Measurements from ENCODE around the gene CEP162.
A peak's percentile ranks its signal among the peaks of the same experiment; 100 is the strongest.
"Not testable (repeated sequence)": the region's sequence is repeated elsewhere in the genome, so short reads cannot be mapped to it uniquely, and the experiment has no call there.

CEP162 gene

DNA sequence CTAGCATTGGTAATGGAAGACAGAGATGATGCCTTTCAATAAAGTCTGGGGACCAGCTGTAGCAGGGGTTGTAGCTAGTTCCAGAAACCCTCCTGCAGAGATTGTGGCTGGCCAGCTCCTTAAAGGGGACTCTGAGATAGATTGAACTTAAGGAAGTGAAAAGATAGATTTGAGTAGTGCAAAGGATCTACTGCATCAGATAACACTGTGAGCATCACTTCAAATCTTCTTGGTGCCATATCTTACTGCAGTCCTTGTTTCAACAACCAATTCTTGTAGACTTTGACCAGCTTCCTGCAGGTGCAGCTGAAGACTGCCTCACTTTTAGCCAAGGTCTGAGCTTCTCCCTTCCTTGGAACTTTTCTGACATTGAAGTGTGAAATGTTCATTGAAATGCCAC, 14.8 kb upstream of the CEP162 start:
- no peak for DNase-seq (ENCODE audit: low read depth)

DNA sequence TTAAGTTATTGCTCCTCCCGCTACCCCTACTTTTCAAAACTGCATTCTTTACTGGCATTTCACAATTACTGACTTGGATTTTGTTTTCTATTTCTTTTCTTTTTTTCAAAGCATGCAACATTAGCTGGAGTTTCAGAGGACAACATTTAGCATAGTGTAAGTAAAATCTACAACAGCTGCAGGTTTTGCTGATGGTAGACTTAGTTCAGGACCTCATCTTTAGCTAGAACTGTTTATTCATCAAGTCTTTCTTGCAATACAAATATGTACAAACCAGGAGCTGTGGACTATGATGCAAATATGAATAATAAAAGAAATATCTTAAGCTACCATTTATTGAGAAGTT, 728 bp upstream of the CEP162 start:
- DNase-seq (ENCODE audit: low read depth) = no peak

DNA sequence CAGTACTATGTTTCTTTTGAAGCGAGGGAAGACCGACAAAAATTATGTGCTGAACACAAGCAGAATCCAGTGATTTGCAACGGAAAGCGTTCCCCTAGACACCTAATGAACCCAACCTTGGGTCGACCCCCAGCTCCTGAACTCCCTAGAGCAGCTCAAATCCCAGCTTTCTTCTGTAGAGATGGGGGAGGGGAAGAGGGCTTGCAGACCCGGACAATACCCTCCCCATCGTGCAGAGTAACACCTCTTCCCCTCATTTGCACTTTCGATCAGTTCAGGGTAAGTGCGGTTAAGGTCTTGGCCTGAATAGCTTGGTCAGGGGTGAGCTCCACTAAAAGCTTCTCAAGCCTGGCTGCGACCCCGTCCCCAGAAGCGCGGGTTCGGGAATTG, 404 bp downstream of the CEP162 start:
- no peak for DNase-seq (ENCODE audit: low read depth)

DNA sequence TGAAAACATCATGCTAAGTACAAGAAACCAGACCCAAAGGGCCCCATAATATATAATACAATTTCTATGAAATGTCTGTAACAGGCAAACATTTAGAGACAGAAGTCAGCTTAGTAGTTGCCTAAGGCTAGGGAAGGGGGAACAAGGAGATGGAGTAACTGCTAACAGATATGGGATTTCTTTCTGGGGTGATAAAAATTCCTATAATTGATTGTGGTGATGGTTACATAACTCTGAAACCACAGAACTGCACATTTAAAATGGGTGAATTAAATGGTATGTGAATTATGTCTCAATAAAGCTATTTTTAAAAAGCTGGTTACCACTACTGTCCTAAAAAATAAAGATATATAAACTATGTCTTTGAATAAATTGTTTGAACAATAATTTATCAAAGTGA, 3.2 kb downstream of the CEP162 start:
- DNase-seq (ENCODE audit: low read depth) = no peak

DNA sequence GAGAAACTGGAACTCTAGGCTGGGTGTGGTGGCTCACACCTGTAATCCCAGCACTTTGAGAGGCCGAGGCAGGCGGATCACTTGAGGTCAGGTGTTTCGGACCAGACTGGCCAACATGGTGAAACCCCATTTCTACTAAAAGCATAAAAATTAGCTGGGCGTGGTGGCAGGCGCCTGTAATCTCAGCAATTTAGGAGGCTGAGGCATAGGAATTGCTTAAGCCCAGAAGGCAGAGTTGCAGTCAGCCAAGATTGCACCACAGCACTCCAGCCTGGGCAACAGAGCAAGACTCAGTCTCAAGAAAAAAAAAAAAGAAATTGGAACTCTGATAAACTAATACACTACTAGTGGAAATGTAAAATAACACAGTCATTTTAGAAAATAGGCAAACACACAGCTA, 3.8 kb downstream of the CEP162 start:
- DNase-seq (ENCODE audit: low read depth) = not testable (repeated sequence)

DNA sequence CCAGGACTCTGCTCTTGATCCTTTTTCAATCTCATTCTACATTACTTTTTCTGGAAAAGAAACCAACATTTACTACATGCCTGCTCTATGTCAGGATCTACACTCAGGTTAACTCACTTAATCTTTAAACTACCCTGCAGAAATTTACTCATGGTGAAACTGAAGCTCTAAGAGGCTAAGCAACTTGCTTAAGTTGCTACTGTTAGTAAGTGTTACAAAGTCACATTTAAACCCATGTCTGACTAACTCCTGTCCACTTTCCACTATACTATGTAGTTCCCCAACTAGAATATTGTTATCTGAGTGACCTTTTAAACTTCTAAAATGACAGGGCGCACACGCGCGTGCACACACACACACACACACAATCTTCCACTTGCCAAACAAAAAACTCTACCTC, 5.0 kb downstream of the CEP162 start:
- DNase-seq (ENCODE audit: low read depth) = no peak

DNA sequence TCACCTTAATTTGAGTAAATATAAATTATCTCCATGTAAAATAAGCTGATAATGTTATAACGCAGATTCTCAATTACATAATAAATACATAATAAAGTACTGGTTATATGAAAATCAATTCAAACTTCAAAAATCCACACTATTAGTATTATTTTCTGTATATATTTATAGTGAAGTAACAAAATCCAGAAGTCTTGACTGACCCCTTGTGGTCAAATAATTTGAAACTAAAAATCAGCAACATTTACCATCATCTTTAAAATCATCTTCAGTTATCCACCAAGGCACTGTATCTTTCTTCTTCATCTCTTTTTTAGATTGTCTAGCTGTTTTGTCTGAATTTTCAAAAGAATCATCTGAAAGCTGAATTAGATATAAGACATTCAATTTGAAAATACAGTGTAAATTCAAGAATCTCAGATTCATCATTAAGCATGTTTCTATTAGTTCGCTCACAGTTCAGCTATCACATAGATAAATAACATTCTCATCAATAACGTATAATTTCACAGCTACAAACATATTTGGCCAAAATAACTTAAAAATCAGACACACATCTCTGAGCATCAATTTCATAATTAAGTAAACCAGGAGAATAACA, 6.5 kb downstream of the CEP162 start:
- DNase-seq (ENCODE audit: low read depth) = peak; percentile 21

DNA sequence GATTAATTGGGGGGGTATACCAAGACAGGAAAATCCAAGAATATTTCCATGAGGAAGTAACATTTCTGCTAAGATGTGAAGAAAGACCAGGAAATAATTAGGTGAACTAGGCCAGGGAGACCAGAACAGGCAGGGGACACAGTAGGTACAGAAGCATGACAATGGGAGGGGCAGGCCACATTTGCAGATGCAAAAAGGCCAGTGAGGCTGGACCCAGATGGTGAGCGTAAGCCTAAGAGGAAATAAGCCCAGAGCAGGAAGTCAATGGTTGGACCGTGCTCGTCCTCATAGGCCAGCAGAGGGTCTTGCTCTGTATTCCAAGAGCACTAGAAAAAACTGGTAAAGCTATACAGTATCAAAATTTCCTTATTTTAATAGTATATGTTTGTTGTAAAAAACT, 9.4 kb downstream of the CEP162 start:
- no peak for DNase-seq (ENCODE audit: low read depth)

DNA sequence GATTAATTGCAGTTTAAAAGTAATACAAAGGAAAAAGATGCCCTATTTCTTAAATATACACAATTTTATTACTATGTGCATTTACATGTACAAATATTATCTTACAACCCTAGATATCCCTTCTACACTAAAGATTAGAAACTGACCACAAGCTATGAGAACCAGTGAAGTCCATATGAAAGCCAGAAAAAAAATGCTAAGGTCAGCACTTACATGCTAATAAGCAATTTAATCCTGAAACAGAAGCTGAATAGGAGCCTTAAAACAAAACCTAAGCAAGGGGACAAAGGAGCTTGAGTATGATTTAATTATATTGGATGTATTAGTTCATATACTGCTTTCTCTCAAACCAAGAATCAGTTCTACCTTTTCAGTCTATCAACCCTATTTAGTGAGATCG, 14.2 kb downstream of the CEP162 start:
- DNase-seq (ENCODE audit: low read depth) = no peak

DNA sequence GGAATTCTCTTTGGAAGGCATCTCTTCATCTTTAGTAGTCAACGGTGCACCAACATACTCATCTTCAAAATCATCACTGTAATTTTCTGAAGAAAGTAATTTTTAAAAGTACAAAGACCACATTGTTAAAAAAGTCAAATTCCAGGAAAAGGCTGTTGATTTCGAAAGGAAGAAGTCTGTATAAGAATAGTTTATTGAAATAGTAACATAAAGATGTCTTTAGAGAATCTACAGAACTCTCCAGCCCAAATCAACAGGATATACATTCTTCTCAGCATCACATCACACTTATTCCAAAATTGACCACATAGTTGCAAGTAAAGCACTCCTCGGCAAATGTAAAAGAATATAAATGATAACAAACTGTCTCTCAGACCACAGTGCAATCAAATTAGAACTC, 23.4 kb downstream of the CEP162 start:
- no peak for DNase-seq (ENCODE audit: low read depth)

DNA sequence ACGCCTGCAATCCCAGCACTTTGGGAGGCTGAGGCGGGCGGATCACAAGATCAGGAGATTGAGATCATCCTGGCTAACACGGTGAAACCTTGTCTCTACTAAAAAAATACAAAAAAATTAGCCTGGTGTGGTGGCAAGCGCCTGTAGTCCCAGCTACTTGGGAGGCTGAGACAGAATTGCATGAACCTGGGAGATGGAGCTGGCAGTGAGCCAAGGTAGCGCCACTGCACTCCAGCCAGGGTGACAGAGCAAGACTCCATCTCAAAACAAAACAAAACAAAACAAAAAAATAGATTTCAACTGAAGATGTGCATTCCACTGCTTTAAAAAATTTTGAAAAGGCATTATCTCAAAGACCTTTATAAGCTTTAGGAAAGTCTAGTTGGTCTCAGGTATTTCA, 27.5 kb downstream of the CEP162 start:
- DNase-seq (ENCODE audit: low read depth) = not testable (repeated sequence)

DNA sequence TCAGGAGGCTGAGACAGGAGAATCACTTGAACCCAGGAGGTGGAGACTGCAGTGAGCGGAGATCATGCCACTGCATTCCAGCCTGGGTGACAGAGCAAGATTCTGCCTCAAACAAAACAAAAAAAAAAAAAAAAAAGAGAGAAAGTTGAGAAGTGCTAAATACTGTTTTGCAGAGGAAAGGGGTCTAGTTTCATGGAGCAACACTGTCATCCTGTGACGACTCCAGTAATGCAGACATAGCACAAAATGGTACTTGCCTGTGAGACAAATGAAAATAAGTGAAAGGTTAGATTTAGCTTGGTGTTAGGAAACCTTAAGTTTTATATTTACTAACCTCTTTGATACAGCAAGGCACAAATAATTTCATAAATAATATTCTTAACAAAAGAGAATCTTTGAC, 29.7 kb downstream of the CEP162 start:
- no peak for DNase-seq (ENCODE audit: low read depth)

DNA sequence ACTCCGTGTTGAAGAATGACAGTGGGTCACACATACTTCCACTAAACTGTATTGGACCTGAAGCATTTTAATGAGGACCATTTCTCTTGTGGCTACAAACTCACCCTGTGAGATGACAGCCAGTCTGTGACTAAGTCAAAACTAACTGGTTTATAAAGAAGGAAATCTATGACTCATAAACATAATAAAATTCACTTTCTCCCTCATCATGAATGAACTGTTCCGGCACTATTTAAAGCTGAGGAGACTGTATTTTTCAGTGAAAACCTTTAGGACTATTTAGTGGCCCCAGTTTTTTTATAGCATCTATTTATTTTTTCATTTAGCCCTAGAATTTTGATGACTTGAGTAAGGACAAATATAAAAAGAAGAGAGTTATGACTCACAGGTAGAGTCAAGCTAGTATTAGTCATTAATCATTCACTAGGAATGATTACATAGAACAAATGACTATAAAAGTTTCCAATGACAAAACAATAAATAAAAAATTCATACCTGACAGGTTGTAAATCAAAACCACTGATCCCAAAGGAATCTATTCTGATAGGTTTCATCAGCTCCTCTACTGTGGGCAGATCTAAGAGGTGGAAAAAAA, 34.2 kb downstream of the CEP162 start:
- peak; percentile 65 for DNase-seq (ENCODE audit: low read depth)

DNA sequence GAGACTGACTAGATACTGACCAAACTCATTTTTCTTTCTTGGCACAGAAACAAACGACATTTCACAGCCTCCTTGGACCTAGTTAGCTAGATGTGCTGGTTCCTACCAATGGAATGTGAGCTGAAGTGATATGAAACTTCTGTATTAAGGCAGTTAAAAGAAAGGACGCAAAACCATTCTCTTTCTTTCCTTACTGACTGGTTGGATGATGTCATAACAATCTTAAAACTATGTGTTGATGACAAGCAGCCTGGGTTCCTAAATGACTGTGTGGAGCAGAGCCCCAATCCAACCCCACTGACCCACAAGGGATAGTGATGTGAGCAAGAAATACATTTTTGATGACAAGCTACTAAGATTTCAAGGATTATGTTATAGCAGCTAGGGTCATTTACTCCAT, 35.6 kb downstream of the CEP162 start:
- no peak for DNase-seq (ENCODE audit: low read depth)

DNA sequence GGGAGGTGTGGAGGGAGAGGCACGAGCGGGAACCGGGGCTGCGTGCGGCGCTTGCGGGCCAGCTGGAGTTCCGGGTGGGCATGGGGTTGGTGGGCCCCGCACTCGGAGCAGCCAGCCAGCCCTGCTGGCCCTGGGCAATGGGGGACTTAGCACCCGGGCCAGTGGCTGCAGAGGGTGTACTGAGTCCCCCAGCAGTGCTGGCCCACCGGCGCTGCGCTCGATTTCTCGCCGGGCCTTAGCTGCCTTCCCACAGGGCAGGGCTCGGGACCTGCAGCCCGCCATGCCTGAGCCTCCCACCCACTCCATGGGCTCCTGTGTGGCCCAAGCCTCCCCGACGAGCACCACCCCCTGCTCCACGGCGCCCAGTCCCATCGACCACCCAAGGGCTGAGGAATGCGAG, 38.1 kb downstream of the CEP162 start:
- DNase-seq (ENCODE audit: low read depth) = not testable (repeated sequence)

DNA sequence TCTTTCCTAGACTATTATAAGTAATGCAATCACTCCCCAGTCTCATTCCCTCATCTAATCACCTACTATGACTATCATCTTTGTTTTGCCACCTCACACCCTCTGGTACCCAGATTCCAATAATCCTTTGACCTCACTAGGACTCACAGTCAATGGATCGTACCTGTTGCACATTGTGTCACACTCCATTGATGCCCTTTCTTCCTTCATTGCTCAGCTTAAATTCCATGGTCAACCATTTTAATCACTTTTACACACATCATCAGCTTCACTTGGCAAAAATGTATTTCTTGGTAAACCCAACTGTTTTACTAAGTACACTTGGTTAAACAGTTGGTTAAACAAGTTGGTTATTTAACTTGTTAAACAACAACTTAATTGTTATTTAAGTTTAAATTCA, 44.0 kb downstream of the CEP162 start:
- no peak for DNase-seq (ENCODE audit: low read depth)

DNA sequence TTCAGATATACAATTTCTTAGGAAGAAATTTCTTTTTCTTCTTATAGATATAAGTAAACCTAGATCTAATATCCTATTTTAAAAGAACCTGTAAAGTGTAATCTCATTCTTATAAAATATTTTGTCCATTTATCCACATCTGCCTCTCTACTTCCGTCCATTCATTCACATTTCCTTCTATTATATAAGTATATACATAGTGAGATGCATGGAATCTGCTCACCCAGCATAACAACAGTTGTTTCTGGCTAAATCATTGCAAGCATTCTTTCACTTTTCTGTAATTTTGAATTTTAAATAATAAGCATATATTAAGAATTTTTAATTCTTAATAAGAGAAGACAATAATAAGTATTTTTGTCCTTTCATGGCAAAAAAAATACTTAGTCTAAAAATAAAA, 45.4 kb downstream of the CEP162 start:
- DNase-seq (ENCODE audit: low read depth) = no peak

DNA sequence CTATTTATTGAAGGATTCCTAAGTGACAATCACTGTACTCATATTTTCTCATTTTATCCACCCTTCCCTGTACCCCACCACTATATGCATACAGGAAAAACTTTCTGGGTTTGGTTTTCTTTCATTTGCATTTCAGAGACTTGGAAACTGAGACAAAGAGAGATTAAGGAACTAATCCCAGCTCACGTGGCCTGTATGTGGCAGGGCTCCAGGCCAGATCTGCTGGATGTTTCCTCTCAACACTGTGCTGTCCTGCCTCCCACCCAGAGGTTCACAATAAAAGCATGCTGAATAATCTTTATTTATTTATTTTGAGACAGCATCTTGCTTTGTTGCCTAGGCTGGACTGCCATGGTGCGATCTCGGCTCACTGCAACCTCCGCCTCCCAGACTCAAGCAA, 50.2 kb downstream of the CEP162 start:
- DNase-seq (ENCODE audit: low read depth) = no peak

DNA sequence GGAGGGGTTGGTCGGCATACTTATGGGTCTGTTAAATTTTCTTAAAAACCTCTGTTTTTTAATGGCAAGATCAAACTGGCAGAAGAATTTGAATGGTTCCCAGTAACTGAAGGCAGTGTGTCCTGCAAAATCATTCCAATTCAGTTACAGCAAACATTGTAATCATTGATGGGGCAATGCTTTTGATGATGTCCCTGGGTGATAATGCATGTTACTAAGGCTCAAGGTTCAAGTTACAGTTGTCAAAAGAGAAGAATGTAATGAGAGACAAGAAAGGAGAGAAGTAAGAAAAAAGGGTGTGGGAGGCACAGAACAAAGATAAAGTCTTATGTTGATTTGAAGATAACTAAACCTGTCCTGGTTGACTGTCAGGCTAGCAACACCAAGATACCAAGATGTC, 54.9 kb downstream of the CEP162 start:
- DNase-seq (ENCODE audit: low read depth) = no peak

DNA sequence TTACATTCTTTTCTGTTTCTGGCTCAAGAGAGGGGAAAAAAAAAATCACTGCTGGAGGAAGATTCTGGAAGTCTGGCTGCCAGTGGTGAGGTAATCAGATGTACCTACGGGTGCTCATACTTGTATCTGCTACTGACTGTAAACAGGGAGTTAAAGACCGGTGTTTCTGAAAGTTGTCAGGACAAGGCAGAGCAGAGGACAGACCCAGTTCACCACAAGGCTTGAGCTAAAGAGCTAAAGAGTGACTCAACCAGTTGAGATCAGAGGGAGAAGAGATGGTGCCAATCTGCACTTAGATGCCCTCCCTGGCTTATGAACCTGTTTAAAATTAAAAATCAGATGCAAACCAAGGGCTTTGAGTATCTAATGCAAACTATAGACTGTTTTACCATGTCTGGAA, 55.4 kb downstream of the CEP162 start:
- no peak for DNase-seq (ENCODE audit: low read depth)

DNA sequence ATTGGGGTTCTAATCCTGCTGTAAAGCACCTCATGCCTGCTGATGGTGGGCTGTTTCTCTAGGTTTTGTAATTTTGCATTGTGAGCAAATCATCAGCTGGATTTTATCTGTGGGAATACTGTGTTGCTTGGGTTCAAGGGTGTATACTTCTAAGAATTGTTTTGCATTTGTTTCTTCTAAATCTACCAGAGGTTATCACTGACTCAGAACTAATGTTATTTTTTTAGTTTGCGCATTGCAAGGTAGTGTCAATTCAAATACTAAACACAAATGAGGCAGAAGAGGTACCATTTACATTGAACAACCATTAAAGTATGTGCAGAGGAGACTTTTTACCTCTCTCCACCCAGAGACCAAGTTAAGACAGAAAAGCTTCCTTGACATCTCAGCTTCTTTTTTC, 60.0 kb downstream of the CEP162 start:
- no peak for DNase-seq (ENCODE audit: low read depth)

DNA sequence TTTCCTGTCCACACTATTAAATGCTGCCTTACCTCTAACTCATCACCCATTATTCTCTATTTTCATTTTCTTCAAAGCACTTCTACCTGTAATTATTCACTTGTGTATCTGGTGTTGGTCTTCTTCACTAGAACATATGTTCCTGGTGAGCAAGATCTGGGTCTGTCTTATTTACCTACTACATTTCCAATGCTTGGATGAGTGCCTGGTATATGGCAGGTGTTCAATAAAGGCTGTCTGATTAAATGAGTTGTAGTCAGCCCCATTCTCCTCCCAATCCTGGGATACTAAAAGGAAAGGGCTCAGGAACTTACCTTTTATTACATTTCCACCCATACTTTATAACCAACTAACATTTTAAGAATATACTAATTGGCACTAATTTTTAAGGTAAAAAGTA, 61.0 kb downstream of the CEP162 start:
- no peak for DNase-seq (ENCODE audit: low read depth)

DNA sequence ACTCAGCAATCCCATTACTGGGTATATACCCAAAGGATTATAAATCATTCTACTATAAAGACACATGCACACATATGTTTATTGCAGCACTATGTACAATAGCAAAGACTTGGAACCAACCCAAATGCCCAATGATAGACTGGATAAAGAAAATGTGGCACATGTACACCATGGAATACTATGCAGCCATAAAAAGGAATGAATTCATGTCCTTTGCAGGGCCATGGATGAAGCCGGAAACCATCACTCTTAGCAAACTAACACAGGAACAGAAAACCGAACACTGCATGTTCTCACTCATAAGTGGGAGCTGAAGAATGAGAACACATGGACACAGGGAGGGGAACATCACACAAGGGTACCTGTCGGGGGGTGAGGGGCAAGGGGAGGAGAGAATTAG, 63.1 kb downstream of the CEP162 start:
- DNase-seq (ENCODE audit: low read depth) = not testable (repeated sequence)

DNA sequence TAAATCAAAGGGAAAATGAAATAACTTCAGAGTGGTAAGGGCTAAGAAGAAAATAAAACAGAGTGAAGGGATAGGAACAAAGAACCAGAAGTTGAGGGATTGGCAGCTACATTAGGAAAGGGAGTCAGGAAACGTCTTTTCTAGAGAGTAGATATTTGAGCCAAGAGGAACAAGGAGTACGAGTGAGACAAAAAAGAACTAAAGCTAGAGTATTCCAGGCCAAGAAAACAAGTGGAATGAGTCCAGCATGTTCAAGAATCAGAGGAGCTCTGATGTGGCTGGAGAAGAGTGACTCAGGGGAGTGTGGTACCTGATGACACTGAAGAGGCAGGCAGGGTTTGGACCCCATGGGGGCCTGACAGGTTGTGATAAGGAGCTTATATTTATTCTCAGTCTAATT, 66.3 kb downstream of the CEP162 start:
- no peak for DNase-seq (ENCODE audit: low read depth)

DNA sequence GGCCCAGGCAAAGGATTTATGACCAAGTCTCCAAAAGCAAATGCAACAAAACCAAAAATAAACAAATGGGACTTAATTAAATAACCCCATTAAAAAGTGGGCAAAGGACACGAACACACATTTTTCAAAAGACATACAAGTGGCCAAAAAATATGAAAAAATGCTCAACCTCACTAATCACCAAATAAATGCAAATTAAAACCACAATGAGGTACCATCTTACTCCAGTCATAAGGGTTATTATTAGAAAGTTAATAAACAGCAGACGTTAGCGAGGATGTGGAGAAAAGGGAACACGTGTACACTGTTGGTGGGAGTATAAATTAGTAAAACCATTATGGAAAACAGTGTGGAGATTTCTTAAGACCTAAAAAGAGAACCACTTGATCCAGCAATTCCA, 71.1 kb downstream of the CEP162 start:
- DNase-seq (ENCODE audit: low read depth) = no peak

Measured in stromal cell of bone marrow (primary cell).